OCI-LY1 (cell line): ENCODE results near the gene HHIPL1.

Experiments
- H2AFZ ChIP-seq: fragments of 200-600 bp; sonication (generic), shearing (Covaris generic); 2 replicates; pipeline ENCODE4 v1.6.0; 2014; ENCODE audit warnings: antibody characterized with exemption, mild to moderate bottlenecking, low read length
- H3F3A ChIP-seq: fragments of 200-600 bp; sonication (generic), shearing (Covaris generic); 2 replicates; pipeline ENCODE4 v1.6.0; 2014; ENCODE audit warnings: mild to moderate bottlenecking, antibody characterized with exemption, low read length, moderate library complexity; ENCODE audit not compliant: insufficient read depth
- H3K27ac ChIP-seq: fragments of 200-600 bp; sonication (generic); 2 replicates; pipeline ENCODE4 v1.5.1; 2014; ENCODE audit warnings: low read length, mixed run types, mild to moderate bottlenecking, low read depth; ENCODE audit not compliant: poor library complexity, severe bottlenecking
- H3K27me3 ChIP-seq: fragments of 200-600 bp; sonication (generic); 2 replicates; pipeline ENCODE4 v1.6.0; 2014; ENCODE audit warnings: antibody characterized with exemption, mild to moderate bottlenecking, low read length, moderate library complexity; ENCODE audit not compliant: insufficient read depth
- H3K36me3 ChIP-seq: fragments of 200-600 bp; sonication (generic); 2 replicates; pipeline ENCODE4 v1.6.1; 2014; ENCODE audit warnings: mild to moderate bottlenecking, antibody characterized with exemption, low read length, moderate library complexity, mixed read lengths; ENCODE audit not compliant: insufficient read depth
- H3K4me1 ChIP-seq: fragments of 200-600 bp; sonication (generic); 2 replicates; pipeline ENCODE4 v1.5.1; 2014; ENCODE audit warnings: mild to moderate bottlenecking, low read length, moderate library complexity; ENCODE audit not compliant: insufficient read depth, severe bottlenecking
- H3K4me2 ChIP-seq: fragments of 200-600 bp; sonication (generic), shearing (Covaris generic); 2 replicates; pipeline ENCODE4 v1.6.1; 2014; ENCODE audit warnings: low read length
- H3K4me3 ChIP-seq: fragments of 200-600 bp; sonication (generic); 2 replicates; pipeline ENCODE4 v1.5.1; 2014; ENCODE audit warnings: low read length, low read depth, mild to moderate bottlenecking, mixed read lengths; ENCODE audit not compliant: poor library complexity, severe bottlenecking
- H3K79me2 ChIP-seq: fragments of 200-600 bp; shearing (Covaris generic); 2 replicates; pipeline ENCODE4 v1.6.1; 2016; ENCODE audit warnings: mixed run types, low read length, mixed read lengths; ENCODE audit not compliant: insufficient read depth
- H3K9ac ChIP-seq: fragments of 200-600 bp; sonication (generic), shearing (Covaris generic); 2 replicates; pipeline ENCODE4 v1.6.1; 2014; ENCODE audit warnings: mild to moderate bottlenecking, low read length, mixed read lengths
- H3K9me2 ChIP-seq: fragments of 200-600 bp; sonication (generic), shearing (Covaris generic); 2 replicates; pipeline ENCODE4 v1.6.1; 2014; ENCODE audit warnings: low read depth, mild to moderate bottlenecking, low read length, mixed read lengths
- H3K9me3 ChIP-seq: fragments of 200-600 bp; shearing (Covaris generic); 2 replicates; pipeline ENCODE4 v1.6.1; 2014; ENCODE audit warnings: low read length, mixed read lengths
- H4K20me1 ChIP-seq: fragments of 200-600 bp; sonication (generic), shearing (Covaris generic); 2 replicates; pipeline ENCODE4 v1.6.0; 2016; ENCODE audit warnings: mild to moderate bottlenecking, low read length; ENCODE audit not compliant: insufficient read depth
- EZH2 ChIP-seq: fragments of 200-600 bp; sonication (generic), shearing (Covaris generic); IDR thresholded peaks from 2 replicates; pipeline ENCODE4 v1.8.0; 2017; ENCODE audit warnings: borderline replicate concordance, mixed run types, mild to moderate bottlenecking, antibody characterized with exemption, low read length, moderate library complexity, mixed read lengths
- TF ChIP-seq, protein P1 (sequence below): fragments of 200-600 bp; sonication (generic), shearing (Covaris generic); IDR thresholded peaks from 2 replicates; pipeline ENCODE4 v1.5.1; 2017; ENCODE audit warnings: mild to moderate bottlenecking, antibody characterized with exemption, low read length, moderate library complexity, mixed read lengths

Gene HHIPL1

GRCh38 chr14:99716850-99717681 is 72.1 kb downstream of the HHIPL1 start:
- H4K20me1 ChIP-seq, result no peaks in the 10 kb centered on the region
- H3K27ac ChIP-seq, result no peak overlapping the region
- no peak overlapping the region for H2AFZ ChIP-seq
- no peak overlapping the region for H3K4me3 ChIP-seq
- H3K4me2 ChIP-seq, result no peak overlapping the region
- H3K79me2 ChIP-seq, result no peaks in the 10 kb centered on the region
- H3F3A ChIP-seq, result no peaks in the 10 kb centered on the region
- H3K27me3 ChIP-seq, result no peaks in the 10 kb centered on the region
- no peak overlapping the region for H3K9ac ChIP-seq
- no peaks in the 10 kb centered on the region for H3K4me1 ChIP-seq
- H3K9me3 ChIP-seq, result no peaks in the 10 kb centered on the region
- TF ChIP-seq, protein P1, sequence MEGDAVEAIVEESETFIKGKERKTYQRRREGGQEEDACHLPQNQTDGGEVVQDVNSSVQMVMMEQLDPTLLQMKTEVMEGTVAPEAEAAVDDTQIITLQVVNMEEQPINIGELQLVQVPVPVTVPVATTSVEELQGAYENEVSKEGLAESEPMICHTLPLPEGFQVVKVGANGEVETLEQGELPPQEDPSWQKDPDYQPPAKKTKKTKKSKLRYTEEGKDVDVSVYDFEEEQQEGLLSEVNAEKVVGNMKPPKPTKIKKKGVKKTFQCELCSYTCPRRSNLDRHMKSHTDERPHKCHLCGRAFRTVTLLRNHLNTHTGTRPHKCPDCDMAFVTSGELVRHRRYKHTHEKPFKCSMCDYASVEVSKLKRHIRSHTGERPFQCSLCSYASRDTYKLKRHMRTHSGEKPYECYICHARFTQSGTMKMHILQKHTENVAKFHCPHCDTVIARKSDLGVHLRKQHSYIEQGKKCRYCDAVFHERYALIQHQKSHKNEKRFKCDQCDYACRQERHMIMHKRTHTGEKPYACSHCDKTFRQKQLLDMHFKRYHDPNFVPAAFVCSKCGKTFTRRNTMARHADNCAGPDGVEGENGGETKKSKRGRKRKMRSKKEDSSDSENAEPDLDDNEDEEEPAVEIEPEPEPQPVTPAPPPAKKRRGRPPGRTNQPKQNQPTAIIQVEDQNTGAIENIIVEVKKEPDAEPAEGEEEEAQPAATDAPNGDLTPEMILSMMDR, result no peak
- TF ChIP-seq EZH2, result no peak
- H3K36me3 ChIP-seq, result no peaks in the 10 kb centered on the region
- H3K9me2 ChIP-seq, result no peaks in the 10 kb centered on the region

DNA sequence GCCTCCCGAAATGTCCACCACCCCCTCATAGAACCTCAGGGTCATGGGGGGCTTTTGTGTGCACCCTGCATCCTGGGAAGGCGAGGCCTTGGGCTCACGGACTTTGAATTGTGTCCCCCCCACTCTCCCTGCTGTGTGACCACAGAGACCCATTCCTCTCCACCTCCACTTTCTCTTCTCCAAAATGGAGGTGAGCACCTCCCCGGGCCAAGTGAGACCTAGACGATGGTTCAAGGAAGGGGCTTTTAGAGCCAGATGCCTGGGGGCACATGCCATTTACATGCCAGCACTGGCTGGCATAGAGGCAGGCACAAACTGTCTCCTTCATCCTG is 72.7 kb downstream of the HHIPL1 start:
- Histone ChIP-seq H3K4me1 (no peaks in the 10 kb centered on the region), H3K9me2 (no peaks in the 10 kb centered on the region), H3K79me2 (no peaks in the 10 kb centered on the region), H3K36me3 (no peaks in the 10 kb centered on the region), H4K20me1 (no peaks in the 10 kb centered on the region), H3K9me3 (no peaks in the 10 kb centered on the region), H3K4me2 (no peak overlapping the region), H3K9ac (no peak overlapping the region), H3F3A (no peaks in the 10 kb centered on the region), H3K4me3 (no peak overlapping the region), H2AFZ (no peak overlapping the region), H3K27ac (no peak overlapping the region), H3K27me3 (no peaks in the 10 kb centered on the region)
- TF ChIP-seq EZH2, result no peak
- TF ChIP-seq, protein P1, result no peak

- no peak overlapping the region for H3K27ac ChIP-seq
- no peak overlapping the region for H2AFZ ChIP-seq
- H3K9me3 ChIP-seq, result no peaks in the 10 kb centered on the region
- no peaks in the 10 kb centered on the region for H3K4me1 ChIP-seq
- H3K27me3 ChIP-seq, result no peaks in the 10 kb centered on the region
- H3K9ac ChIP-seq, result no peak overlapping the region
- H3K36me3 ChIP-seq, result no peaks in the 10 kb centered on the region
- H3K9me2 ChIP-seq, result no peaks in the 10 kb centered on the region
- H4K20me1 ChIP-seq, result no peaks in the 10 kb centered on the region
- no peaks in the 10 kb centered on the region for H3F3A ChIP-seq
- TF ChIP-seq, protein P1, result no peak
- no peak for TF ChIP-seq EZH2
- H3K4me2 ChIP-seq, result no peak overlapping the region
- no peak overlapping the region for H3K4me3 ChIP-seq
- H3K79me2 ChIP-seq, result no peaks in the 10 kb centered on the region
These were observed 73.3 kb downstream of the HHIPL1 start for GRCh38 chr14:99718031-99718810.
